Activated CD8-positive, alpha-beta memory T cell treated with anti-CD3 and anti-CD28 coated beads for 24 hours (primary cell): Measurements from ENCODE around the gene NID2.

Experiments used
- DNase-seq: peaks from one replicate; pipeline ENCODE4 v3.0.0-alpha.2; 2020

Gene NID2

GRCh38 chr14:51998348-51998747 lies 70.5 kb downstream of the NID2 start:
- no peak for DNase-seq

GRCh38 chr14:51996148-51996746 lies 72.6 kb downstream of the NID2 start:
- no peak for DNase-seq

GRCh38 chr14:51993285-51993920 lies 75.5 kb downstream of the NID2 start:
- DNase-seq: no peak

GRCh38 chr14:51990488-51990887 lies 78.4 kb downstream of the NID2 start:
- DNase-seq: no peak

GRCh38 chr14:51989293-51990234 lies 79.3 kb downstream of the NID2 start, which contains the start of gene RTRAF:
Gene RTRAF (plus strand): TSS chr14:51989546. CDS start chr14:51989640, 94 bp downstream.
- peak; percentile 94 for DNase-seq

- DNase-seq: no peak
Measured at GRCh38 chr14:51988221-51988620, 80.6 kb downstream of the NID2 start.

- DNase-seq: no peak
Measured at GRCh38 chr14:51981218-51981854, 87.5 kb downstream of the NID2 start.

- DNase-seq: peak; percentile 94
Measured at GRCh38 chr14:51979088-51979709, 89.7 kb downstream of the NID2 start.

GRCh38 chr14:51978681-51979085 lies 90.2 kb downstream of the NID2 start:
- DNase-seq: no peak

- DNase-seq: no peak
Measured at GRCh38 chr14:51977075-51977474, 91.8 kb downstream of the NID2 start.

GRCh38 chr14:51972566-51972965 lies 96.3 kb downstream of the NID2 start:
- no peak for DNase-seq

- DNase-seq: no peak
Measured at GRCh38 chr14:51969852-51970540, 98.9 kb downstream of the NID2 start.

- DNase-seq: no peak
Measured at GRCh38 chr14:51967521-51967920, 101.3 kb downstream of the NID2 start.

GRCh38 chr14:51963286-51963685 lies 105.6 kb downstream of the NID2 start:
- no peak for DNase-seq

GRCh38 chr14:51962711-51963110 lies 106.1 kb downstream of the NID2 start:
- no peak for DNase-seq

- no peak for DNase-seq
Measured at GRCh38 chr14:51960866-51961265, 108.0 kb downstream of the NID2 start.

- DNase-seq: no peak
Measured at GRCh38 chr14:51959928-51960327, 108.9 kb downstream of the NID2 start.

GRCh38 chr14:51957950-51958349 lies 110.9 kb downstream of the NID2 start:
- no peak for DNase-seq
